Activated naive CD4-positive, alpha-beta T cell treated with anti-CD3 and anti-CD28 coated beads, Interleukin-2, amount 50 U/mL, for 72 hours (primary cell): ENCODE measurements around the gene ASXL1. TPM values are rescaled to one million over a fixed set of nuclear protein-coding genes. Genes with fewer than 3 reads are reported as not detected.
"Not testable (repeated sequence)": the region's sequence is repeated elsewhere in the genome, so short reads cannot be mapped to it uniquely, and the experiment has no call there.

Experiments used
- ATAC-seq, 2 donors: fragments of 150-1000 bp; cut with Tn5 transposase; 2 replicates each; pipeline ENCODE4 v1.10.0; 2021; ENCODE audit warnings: mild to moderate bottlenecking in 2 of 2, moderate library complexity in 2 of 2
- DNase-seq, 2 donors: peaks; one replicate each; pipeline ENCODE4 v3.0.0; 2021 to 2022; ENCODE audit warnings: low spot score in 2 of 2
- H3K27ac Mint-ChIP-seq, 2 donors: one replicate each; pipeline ENCODE4 v1.8.0; 2022; ENCODE audit warnings: mild to moderate bottlenecking in 2 of 2, mixed read lengths in 2 of 2
- H3K36me3 Mint-ChIP-seq, 2 donors: one replicate each; pipeline ENCODE4 v1.8.0; 2022; ENCODE audit warnings: mixed read lengths in 2 of 2
- H3K9me3 Mint-ChIP-seq, 2 donors: one replicate each; pipeline ENCODE4 v1.8.0; 2022; ENCODE audit warnings: mixed read lengths in 2 of 2
- total RNA-seq, 2 donors: library from RNA; stranded (reverse); gene quantifications; one replicate each; pipeline ENCODE4 v1.2.3, GENCODE V29; 2022

Gene ASXL1
- total RNA-seq, 2 donors from 2014 or later = 153 to 195 TPM

DNA sequence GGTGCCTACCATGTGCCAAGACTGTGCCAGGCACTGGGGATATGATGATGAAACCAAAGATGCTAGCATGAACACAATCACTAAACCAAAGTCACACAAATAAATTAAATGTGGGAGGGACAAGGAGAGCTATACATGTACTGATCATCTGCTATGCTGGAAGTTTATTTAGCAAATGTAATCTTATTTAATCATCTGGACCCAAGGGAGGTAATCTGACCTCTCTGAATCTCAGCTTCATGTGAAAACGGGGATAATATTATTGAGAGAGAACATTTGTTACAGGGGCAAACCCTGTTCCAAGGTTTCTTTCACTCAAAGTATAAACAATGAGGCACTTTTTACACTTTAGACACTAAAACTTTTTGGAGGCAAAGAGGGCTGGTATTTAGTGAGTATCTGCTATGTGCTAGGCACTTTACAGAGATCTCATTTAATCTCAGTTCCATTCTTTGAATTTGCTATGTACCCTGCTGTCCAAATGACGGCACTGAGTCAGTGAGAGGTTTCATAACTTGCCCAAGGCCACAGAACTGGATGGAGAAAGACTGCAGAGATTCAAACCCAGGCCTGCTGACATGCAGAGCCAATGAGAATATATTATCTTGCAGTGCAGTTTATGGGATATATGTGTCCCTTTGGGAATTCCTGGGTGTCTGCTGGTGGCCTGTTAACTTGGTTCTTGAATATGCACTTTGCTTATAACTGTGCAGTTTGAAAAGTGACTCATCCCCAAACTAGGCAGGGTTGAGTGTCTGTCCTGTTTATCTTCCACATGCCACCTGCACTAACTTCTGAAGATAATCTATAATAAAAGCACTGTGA lies 3.3 kb upstream of the ASXL1 start:
- DNase-seq = peak in 1 of 2 donors; percentile 45
- H3K36me3 Mint-ChIP-seq = peaks cover 8 to 13% of the 10 kb centered on the region in 2 donors
- ATAC-seq = peak; percentile 18 to 33
- peak overlapping the region; percentile 70 to 96 for H3K27ac Mint-ChIP-seq
- no peaks in the 10 kb centered on the region for H3K9me3 Mint-ChIP-seq

DNA sequence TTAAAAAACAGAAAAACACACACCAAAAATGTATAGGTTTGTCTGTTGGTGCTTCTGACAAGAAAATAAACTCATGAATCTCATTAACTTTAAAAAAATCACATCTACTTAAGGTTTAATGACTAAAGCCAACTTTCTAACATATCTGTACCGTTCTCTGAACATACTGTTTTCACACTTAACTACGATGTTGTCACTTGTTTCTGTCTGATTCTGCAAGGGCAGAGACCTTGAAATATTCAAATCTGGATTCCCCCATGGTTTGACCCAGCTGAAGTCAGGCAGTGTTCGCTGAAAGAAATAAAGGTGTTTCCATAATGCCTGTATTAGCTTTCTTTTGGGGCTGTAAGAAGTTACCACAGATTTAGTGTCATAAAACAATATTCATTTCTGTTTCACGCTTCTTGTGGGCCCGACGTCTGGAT lies 2.7 kb upstream of the ASXL1 start:
- peak; percentile 15 to 52 for ATAC-seq
- Mint-ChIP-seq H3K27ac (peak overlapping the region; percentile 70 to 96), H3K36me3 (peaks cover 14 to 19% of the 10 kb centered on the region in 2 donors), H3K9me3 (no peaks in the 10 kb centered on the region)
- DNase-seq = peak in 1 of 2 donors; percentile 37

GRCh38 chr20:32355907-32356621 lies 2.1 kb upstream of the ASXL1 start:
- not testable (repeated sequence) for DNase-seq, ATAC-seq, H3K9me3 Mint-ChIP-seq
- Mint-ChIP-seq H3K36me3 (peaks cover 16 to 21% of the 10 kb centered on the region in 2 donors), H3K27ac (peak overlapping the region; percentile 70 to 96)

GRCh38 chr20:32356622-32357374 lies 1.3 kb upstream of the ASXL1 start:
- Mint-ChIP-seq H3K36me3 (peaks cover 16 to 23% of the 10 kb centered on the region in 2 donors), H3K9me3 (no peaks in the 10 kb centered on the region), H3K27ac (peak overlapping the region; percentile 97 to 99)
- DNase-seq = no peak
- ATAC-seq = no peak

- peaks cover 16 to 27% of the 10 kb centered on the region in 2 donors for H3K36me3 Mint-ChIP-seq
- peak overlapping the region; percentile 97 to 99 for H3K27ac Mint-ChIP-seq
- ATAC-seq (no peak), DNase-seq (no peak)
- H3K9me3 Mint-ChIP-seq = no peaks in the 10 kb centered on the region
Measured at GRCh38 chr20:32357375-32357868, 709 bp upstream of the ASXL1 start.

DNA sequence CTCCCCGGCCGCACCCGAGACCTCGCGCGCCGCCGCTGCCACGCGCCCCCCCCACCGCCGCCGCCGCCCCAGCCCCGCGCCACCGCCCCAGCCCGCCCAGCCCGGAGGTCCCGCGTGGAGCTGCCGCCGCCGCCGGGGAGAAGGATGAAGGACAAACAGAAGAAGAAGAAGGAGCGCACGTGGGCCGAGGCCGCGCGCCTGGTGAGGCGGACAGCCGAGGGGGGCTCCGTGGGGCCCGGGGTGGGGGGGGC lies 426 bp downstream of the ASXL1 start:
- H3K27ac Mint-ChIP-seq = peak overlapping the region in 1 of 2 donors; percentile 97
- no peak for ATAC-seq
- H3K36me3 Mint-ChIP-seq = peaks cover 16 to 27% of the 10 kb centered on the region in 2 donors
- no peaks in the 10 kb centered on the region for H3K9me3 Mint-ChIP-seq
- no peak for DNase-seq

DNA sequence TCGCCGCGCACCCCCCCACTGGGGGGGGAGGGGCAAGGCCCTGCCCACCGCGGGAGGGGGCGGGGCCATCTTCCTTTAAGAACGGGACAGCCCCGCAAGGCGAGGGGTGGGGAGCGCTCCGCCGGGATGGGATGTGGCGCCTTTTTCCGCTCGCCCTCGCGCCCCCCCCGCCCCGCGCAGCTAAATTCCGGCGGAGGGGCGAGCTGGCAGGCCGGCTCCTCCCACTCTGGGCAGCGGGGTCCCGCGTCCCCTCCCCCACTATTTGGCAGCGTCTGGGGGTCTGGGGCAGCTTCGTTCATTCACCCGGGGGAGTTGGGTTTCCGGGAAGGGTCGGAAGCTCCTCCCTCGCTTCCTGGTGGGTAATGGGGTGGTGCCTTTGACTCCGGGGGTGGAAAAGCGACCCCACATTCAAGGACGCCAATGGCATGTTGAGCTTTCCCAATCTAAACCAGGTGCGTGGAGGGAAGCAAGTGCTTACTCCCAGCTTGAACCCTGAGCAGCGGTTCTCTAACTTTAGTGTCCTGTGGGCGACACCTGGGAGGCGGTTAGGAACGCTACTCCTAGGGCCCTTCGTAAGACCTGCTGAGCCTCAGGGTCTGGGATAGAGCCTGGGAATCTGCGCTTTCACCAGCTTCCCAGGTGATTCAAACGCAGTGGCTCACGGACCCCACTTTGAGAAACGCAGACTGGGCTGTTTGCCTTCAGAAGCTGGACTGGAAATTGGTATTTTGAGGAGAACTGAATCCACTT lies 927 bp downstream of the ASXL1 start:
- Mint-ChIP-seq H3K27ac (peak overlapping the region; percentile 96 to 99), H3K36me3 (peaks cover 16 to 27% of the 10 kb centered on the region in 2 donors), H3K9me3 (no peaks in the 10 kb centered on the region)
- ATAC-seq = peak; percentile 18 to 30
- DNase-seq = peak; percentile 79 to 82

DNA sequence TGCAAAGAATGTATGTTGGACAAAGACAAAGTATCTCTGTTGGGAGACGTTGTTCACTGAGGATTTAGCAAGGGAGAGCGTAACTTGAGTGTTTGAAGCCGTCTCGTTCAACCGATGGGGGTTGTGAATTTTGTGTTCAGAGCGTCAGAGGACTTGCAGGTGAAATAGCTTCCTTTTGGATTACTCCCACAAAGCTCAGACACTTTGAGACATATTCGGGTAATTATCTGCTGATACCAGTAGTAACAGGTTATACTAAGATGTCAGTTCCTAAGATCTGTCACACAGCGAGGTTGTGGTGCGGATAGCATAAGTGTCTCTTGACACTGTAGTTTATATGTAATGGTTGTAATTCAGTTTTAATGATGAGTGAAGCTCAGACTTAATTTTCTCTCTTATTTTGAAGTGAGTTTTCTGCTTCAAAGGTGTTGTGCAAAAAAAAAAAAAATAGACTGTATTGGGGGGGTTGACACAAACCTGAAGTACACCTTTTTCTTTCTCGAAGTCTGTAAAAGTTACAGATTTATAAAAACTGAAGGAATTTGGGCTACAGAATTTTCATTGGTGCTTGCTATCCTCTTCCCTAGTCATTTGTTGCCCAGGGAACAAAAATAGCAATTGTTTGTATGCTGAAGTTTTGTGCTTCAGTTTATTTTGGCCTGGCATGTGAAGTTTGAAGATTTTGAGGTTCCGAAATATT lies 1.7 kb downstream of the ASXL1 start:
- ATAC-seq (no peak), DNase-seq (no peak)
- H3K36me3 Mint-ChIP-seq = peaks cover 16 to 27% of the 10 kb centered on the region in 2 donors
- no peaks in the 10 kb centered on the region for H3K9me3 Mint-ChIP-seq
- peak overlapping the region; percentile 96 to 99 for H3K27ac Mint-ChIP-seq

GRCh38 chr20:32360333-32360634 lies 2.2 kb downstream of the ASXL1 start:
- H3K9me3 Mint-ChIP-seq = no peaks in the 10 kb centered on the region
- ATAC-seq (no peak), DNase-seq (no peak)
- H3K27ac Mint-ChIP-seq = peak overlapping the region; percentile 96 to 99
- peaks cover 16 to 27% of the 10 kb centered on the region in 2 donors for H3K36me3 Mint-ChIP-seq

DNA sequence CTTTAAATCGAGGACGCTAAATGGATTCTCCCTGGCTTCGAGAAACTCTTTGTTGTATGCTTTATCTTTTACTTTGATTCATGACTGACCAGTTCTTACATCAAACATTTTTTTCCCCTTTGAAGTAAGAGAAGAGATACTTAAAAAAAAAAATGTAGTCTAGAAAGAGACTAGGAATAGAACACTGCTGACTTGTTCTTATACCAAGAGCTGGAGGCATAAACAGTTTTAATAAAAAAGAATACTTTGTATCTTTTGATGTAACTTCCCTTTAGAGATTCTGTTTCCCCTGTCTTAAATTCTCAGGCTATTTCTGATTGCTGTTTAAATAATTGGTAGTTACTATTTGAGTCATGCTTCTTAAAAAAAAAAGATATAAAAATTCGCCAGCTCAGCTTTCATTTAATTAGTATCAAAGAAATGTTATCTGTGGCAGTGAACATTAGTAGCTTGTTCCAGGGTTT lies 4.8 kb downstream of the ASXL1 start:
- ATAC-seq = no peak
- Mint-ChIP-seq H3K36me3 (peaks cover 16 to 31% of the 10 kb centered on the region in 2 donors), H3K27ac (peak overlapping the region; percentile 90 to 96), H3K9me3 (no peaks in the 10 kb centered on the region)
- DNase-seq = no peak

GRCh38 chr20:32363492-32363891 lies 5.4 kb downstream of the ASXL1 start:
- Mint-ChIP-seq H3K9me3 (no peaks in the 10 kb centered on the region), H3K27ac (peak overlapping the region; percentile 90 to 96), H3K36me3 (peaks cover 16 to 32% of the 10 kb centered on the region in 2 donors)
- ATAC-seq (no peak), DNase-seq (no peak)

DNA sequence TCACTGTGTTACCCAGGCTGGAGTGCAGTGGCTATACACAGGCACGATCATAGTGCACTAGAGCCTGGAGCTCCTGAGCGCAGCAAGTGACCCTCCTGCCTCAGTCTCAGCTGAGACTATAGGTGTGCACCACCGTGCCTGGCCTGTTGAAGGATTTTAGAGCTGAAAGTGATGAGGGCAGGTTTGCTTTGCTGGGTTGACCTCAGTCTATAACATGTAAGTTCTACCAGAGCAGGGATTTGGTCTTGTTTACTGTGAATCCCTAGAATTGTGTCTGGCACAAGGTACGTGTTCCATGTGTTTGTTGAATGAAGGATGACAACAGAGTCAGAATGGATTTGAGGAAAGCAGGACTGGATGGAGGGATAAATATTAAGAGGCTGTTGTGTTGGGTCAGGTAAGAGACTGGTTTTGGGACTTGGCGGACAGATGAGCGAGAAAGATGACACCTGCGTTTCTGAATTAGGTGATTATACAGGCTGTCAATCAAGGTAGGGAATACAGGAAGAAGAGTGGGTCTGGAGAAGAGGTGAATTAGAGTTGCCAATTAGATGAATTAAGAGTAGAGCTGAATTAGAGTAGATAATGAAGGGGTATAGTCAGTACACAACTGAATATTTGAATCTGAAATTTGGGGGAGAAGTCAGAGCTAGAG lies 6.5 kb downstream of the ASXL1 start:
- no peak for DNase-seq
- H3K9me3 Mint-ChIP-seq = no peaks in the 10 kb centered on the region
- peak overlapping the region; percentile 0 to 43 for H3K27ac Mint-ChIP-seq
- H3K36me3 Mint-ChIP-seq = peaks cover 9 to 26% of the 10 kb centered on the region in 2 donors
- no peak for ATAC-seq

- Mint-ChIP-seq H3K9me3 (no peaks in the 10 kb centered on the region), H3K36me3 (peaks cover under 1 to 17% of the 10 kb centered on the region in 2 donors), H3K27ac (no peak overlapping the region)
- no peak for DNase-seq
- ATAC-seq = peak in 1 of 2 donors; percentile 8
Measured at GRCh38 chr20:32365564-32365963, 7.4 kb downstream of the ASXL1 start.

DNA sequence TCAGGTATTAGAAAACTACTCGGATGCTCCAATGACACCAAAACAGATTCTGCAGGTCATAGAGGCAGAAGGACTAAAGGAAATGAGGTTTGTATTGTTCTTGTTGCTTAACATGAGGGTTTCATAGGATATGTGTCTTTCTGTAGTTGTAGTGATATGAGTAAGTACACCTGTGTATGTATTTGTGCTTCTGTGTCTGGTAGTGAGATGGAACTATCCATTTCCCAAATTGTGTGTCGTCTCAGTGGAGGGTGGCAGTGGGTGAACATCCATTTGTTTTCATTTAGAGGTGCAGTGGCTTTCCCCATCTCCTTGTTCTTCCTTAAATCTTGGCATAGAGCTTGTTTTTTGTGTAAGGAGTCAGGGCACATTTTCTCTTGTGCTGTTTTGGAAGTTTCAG lies 8.2 kb downstream of the ASXL1 start:
- Mint-ChIP-seq H3K9me3 (no peaks in the 10 kb centered on the region), H3K27ac (peak overlapping the region in 1 of 2 donors; percentile 16), H3K36me3 (peaks cover 0 to 16% of the 10 kb centered on the region in 2 donors)
- ATAC-seq (peak; percentile 62 to 87), DNase-seq (no peak)

DNA sequence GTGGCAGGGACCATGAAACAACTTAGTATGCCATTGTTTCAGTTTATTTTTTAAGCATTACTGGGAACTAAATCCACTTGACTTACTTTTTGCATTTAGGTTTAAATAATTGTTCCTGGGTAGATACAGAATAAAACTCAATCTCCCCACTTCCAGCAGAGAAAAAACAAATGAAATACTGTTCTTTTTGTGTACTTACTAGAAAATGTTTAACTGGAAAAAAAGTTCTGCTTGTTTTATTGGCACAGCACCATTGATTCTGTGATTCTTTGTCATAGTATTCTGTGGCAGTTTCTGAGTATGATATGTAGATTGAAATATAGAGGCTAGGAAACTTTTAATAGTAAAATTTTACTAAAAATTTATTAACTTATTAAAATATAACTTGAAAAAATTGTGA lies 10.2 kb downstream of the ASXL1 start:
- H3K9me3 Mint-ChIP-seq = no peaks in the 10 kb centered on the region
- DNase-seq (no peak), ATAC-seq (no peak)
- H3K27ac Mint-ChIP-seq = no peak overlapping the region
- peaks cover 0 to 10% of the 10 kb centered on the region in 2 donors for H3K36me3 Mint-ChIP-seq
